TTC549 (cell line): ENCODE results near the gene AFF1.

Experiments used
- FAIRE-seq: peaks from 2 replicates; lab custom pipeline; 2012; peaks lifted over from hg19 to GRCh38; lab: Jason Lieb, UNC

Gene AFF1

GRCh38 chr4:87038837-87039615 lies 104.2 kb downstream of the AFF1 start:
- no peak for FAIRE-seq

DNA sequence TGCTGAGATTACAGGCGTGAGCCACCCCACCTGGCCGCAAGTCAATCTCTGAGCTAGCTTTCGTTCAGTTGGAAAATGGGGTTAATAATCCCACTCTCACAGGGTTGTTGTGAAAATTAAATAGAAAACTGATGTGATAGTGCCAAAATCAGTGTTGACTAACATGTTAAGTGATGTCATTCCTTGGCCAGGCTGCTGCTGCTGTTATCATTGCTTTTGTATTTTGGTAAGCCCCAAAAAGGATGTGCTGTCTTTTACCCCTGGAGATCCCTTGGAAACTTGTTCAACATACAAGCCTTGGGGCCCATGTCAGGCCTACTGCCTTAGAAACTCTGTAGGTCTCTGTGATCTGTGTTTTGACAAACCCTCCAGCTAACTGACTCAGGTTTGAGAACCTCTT lies 106.3 kb downstream of the AFF1 start:
- FAIRE-seq, result no peak

- FAIRE-seq, result no peak
These were observed 107.4 kb downstream of the AFF1 start for GRCh38 chr4:87042221-87042620.

- FAIRE-seq, result no peak
These were observed 108.4 kb downstream of the AFF1 start for GRCh38 chr4:87042986-87043820.

DNA sequence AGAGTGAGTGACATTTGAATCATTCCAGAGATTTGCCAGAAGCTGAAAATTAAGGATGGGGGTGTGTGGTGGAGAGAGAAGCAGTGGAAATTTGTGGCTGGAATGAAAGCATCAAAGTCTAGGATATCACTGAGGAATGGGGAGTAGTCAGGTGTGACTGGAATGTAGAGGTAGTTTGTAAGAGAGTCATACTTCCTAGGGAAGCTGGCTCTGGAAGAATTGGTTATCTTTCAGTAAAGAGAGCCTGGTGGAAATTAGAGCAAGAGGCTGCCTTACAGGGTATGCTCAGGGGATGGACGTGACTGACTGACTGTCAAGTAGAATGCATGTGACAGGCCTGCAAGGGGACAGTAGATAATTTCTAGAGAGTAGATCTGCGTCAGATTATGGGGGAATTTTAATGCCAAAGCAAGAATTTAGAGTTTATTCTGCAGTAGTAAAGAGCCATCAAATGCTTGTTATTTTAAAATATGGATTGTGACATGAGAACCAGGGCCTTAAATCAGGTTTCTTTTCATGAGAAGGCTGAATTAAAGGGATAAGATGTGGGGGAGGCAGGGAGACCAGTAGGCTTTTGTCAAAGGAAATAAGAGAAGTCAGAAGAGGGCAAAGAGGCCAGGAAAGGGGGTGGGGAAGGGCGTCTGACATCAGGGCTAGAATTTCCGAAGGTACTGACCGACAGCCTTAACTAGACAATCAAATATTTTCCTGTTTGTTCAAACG lies 109.9 kb downstream of the AFF1 start:
- no peak for FAIRE-seq

GRCh38 chr4:87045234-87045558 lies 110.4 kb downstream of the AFF1 start:
- FAIRE-seq, result no peak

DNA sequence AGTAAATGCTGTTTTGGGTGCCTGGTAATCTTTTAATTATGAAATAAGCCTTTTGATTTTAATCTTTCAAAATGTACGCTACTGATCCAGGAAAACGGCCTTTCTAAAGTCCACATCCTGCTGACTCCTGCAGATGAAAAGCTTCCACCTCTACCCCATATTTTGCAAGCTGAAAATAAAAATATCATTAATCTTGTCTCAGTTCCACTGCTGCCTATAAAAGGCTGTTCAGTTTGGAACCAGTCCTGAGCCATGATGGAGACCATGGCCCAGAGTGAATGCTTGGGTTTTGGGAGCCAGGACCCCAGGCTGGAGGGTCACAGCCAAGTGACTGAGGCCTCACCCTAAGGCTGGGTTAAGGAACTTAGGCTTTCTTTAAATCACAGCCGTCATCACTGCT lies 110.8 kb downstream of the AFF1 start:
- FAIRE-seq, result no peak

DNA sequence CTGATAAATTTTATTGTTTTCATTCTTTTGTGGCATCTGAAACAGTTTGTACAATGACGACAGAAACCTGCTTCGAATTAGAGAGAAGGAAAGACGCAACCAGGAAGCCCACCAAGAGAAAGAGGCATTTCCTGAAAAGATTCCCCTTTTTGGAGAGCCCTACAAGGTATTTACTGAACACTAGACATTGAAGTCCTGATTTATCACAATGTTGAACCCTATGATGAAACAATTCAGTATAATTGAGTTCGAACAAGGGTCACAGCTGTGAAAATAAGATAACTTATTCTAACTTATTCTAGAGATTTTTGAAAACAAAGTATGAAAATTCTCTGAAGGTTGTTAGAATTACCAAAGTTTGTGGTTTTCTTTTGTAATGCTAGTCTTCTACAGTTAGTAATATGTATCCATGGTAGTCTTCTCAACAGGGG lies 111.3 kb downstream of the AFF1 start:
- FAIRE-seq, result no peak

DNA sequence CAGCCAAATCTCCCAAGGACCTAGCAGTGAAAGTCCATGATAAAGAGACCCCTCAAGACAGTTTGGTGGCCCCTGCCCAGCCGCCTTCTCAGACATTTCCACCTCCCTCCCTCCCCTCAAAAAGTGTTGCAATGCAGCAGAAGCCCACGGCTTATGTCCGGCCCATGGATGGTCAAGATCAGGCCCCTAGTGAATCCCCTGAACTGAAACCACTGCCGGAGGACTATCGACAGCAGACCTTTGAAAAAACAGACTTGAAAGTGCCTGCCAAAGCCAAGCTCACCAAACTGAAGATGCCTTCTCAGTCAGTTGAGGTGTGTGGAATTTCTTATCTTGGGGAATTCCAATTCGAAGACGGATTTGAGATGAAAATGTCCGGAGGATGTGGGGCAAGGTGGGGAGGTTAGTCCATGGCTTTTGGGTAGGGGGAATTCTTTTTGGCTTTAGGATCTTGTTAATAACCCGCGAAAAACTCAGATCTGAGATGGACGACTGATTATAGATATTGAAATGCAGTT lies 112.5 kb downstream of the AFF1 start:
- no peak for FAIRE-seq

GRCh38 chr4:87049508-87049907 lies 114.7 kb downstream of the AFF1 start:
- no peak for FAIRE-seq

DNA sequence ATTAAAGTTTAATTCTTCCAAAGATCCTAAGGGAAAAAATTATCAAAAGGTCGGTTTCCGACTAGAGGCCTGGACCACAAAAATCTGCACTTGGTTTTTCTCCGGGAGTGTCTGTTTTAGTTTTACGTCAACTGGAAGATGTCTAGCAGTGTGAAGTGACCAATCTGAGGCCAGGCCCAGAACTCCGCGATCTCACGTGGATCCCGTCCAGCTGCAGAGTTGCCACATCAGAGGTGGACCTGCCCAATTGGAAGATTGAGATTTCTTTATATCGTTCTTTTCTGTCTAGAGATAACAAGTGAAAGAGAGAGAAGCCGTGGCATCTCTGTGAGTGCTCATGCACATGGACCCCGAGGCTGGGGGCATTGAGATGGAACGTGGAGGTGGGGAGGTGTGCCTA lies 115.8 kb downstream of the AFF1 start:
- no peak for FAIRE-seq

- FAIRE-seq, result no peak
These were observed 116.4 kb downstream of the AFF1 start for GRCh38 chr4:87051121-87051713.

GRCh38 chr4:87052615-87053014 lies 117.8 kb downstream of the AFF1 start:
- no peak for FAIRE-seq

DNA sequence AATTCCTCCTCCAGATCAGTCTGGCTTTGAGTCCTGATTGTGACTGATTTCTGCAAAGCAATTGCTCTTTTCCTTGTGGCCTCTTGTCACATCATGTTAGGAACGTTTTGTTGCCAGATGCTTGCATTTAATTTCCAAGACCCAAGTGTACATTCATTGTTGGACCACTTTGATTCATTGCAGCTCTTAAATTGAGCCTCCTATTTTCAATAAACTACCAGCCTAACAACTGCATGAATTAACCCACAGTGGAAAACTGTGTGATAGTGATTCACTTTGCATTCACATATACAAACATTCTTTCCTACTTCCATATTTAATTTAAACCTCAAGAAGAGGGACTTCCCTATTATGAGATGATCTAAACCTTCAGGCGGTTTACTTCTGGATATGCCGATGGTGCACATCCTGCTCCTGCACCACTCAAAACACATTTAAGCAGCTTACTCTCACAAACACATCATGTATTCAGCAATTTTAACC lies 118.4 kb downstream of the AFF1 start:
- no peak for FAIRE-seq

GRCh38 chr4:87053802-87054767 lies 119.3 kb downstream of the AFF1 start:
- FAIRE-seq, result no peak

DNA sequence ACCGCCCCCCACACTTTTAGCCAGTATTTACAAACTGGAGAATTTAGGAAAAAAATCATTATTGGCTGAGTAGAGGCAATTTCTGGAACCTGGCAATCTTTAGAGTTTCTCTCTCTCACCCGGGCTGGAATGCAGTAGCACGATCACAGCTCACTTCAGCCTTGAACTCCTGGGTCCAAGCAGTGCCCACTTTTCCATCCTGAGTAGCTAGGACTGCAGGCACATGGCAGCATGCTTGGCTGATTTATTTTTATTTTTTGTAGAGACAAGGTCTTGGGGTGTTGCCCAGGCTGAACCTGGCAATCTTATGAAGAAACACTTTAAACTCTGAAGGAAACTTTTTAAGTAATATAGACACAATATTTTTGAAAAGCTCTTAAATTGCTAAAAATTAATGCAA lies 120.1 kb downstream of the AFF1 start:
- FAIRE-seq, result no peak

- no peak for FAIRE-seq
These were observed 120.5 kb downstream of the AFF1 start for GRCh38 chr4:87055311-87055710.

- no peak for FAIRE-seq
These were observed 122.1 kb downstream of the AFF1 start for GRCh38 chr4:87056881-87057280.

DNA sequence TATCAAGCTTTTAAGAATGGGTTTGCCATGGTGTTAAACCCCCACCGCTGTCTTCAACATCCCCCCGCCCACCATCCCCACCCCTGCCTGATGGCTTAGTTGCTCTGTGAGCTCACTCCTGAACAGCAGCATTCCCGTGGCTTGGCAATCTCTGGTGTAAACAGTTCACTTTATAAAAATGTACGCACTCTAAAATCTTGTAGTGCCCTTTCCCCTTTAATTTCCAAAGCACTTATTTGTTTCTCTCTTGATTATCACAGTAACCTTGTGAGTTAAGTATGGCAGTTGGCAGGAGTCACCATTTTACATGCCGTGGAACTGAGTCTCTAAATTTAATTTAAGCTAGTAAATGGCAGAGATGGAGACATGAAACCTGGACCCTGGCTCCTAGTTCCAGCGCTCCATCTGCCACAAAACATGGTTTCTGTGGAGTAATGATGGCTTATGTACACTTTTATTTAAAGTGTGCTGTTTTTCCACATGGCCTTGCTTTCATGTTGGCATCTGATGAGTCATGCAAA lies 123.1 kb downstream of the AFF1 start:
- no peak for FAIRE-seq

DNA sequence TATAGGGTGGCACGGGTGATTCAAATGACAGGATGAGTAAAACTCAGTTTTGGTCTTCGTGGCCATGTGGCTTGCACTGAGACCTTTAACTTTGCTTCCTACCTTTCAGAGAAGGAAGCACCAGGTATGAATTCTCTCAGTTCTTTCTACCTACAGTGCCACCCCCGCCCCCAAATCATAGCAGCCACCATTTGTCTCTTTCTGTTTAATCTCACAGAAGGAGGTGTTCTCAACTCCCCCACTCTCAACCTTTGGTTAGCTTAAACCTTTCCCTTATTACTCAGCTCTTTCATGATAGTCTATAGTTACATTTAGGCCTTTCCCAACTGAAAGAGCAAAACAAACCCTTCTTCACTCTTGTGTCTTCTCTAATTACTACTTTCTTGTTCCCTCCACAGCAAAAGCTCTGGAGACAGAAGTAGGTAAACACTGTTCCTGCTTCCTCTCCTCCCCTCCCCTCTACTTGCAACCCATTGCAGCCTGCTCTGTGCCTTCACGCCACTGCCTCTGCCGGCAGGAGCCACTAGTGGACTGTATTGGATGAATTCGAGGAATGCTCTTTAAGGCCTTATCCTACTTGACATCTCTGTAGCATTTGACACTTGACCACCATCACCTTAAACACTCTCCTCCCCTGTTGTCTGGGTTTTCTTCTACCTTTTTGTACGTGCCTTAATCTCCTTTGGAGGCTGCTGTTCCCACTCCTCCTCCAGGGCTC lies 123.7 kb downstream of the AFF1 start:
- no peak for FAIRE-seq
